Neural cell (in vitro differentiated cells): ENCODE data around the gene POLN. TPM values are rescaled to one million over a fixed set of nuclear protein-coding genes. Genes with fewer than 3 reads are reported as not detected.

ENCODE experiments used
- H2AFZ ChIP-seq: fragments of 200-600, 300-800 bp; sonication (generic), shearing (Covaris generic); 2 replicates; pipeline ENCODE4 v1.6.0; 2014; ENCODE audit warnings: low read depth, mild to moderate bottlenecking, antibody characterized with exemption, low read length, moderate library complexity
- H3F3A ChIP-seq: fragments of 200-600 bp; shearing (Covaris generic); 2 replicates; pipeline ENCODE4 v1.6.1; 2016; ENCODE audit warnings: mild to moderate bottlenecking, moderate library complexity, mixed read lengths, antibody characterized with exemption, low read length; ENCODE audit not compliant: insufficient read depth, poor library complexity, severe bottlenecking
- H3K27ac ChIP-seq: fragments of 200-600, 300-800 bp; sonication (generic), shearing (Covaris generic); 2 replicates; pipeline ENCODE4 v1.5.1; 2014; ENCODE audit warnings: mild to moderate bottlenecking, low read length, moderate library complexity
- H3K27me3 ChIP-seq: fragments of 300-800, 200-600 bp; sonication (generic), shearing (Covaris generic); 2 replicates; pipeline ENCODE4 v1.6.0; 2014; ENCODE audit warnings: mild to moderate bottlenecking, low read depth, low read length, moderate library complexity; ENCODE audit not compliant: insufficient read depth
- H3K36me3 ChIP-seq: fragments of 300-800, 200-600 bp; sonication (generic), shearing (Covaris generic); 2 replicates; pipeline ENCODE4 v1.5.1; 2014; ENCODE audit warnings: mild to moderate bottlenecking, antibody characterized with exemption, low read length, moderate library complexity; ENCODE audit not compliant: insufficient read depth
- H3K4me2 ChIP-seq: fragments of 300-800, 200-600 bp; sonication (generic), shearing (Covaris generic); 2 replicates; pipeline ENCODE4 v1.6.0; 2014; ENCODE audit warnings: mild to moderate bottlenecking, low read length
- H3K4me3 ChIP-seq: fragments of 300-800, 200-600 bp; sonication (generic), shearing (Covaris generic); 2 replicates; pipeline ENCODE4 v1.5.1; 2014; ENCODE audit warnings: mild to moderate bottlenecking, low read length, moderate library complexity
- H3K79me2 ChIP-seq: fragments of 200-600 bp; shearing (Covaris generic); replicated peaks from 2 replicates; pipeline ENCODE4 v1.6.0; 2014; ENCODE audit warnings: mild to moderate bottlenecking, low read length, moderate library complexity; ENCODE audit not compliant: insufficient read depth
- H3K9ac ChIP-seq: fragments of 300-800, 200-600 bp; sonication (generic), shearing (Covaris generic); 2 replicates; pipeline ENCODE4 v1.6.1; 2016; ENCODE audit warnings: mild to moderate bottlenecking, low read length, mixed read lengths
- H3K9me2 ChIP-seq: fragments of 200-600 bp; shearing (Covaris generic); 2 replicates; pipeline ENCODE4 v1.6.1; 2016; ENCODE audit warnings: mild to moderate bottlenecking, low read length, mixed read lengths; ENCODE audit not compliant: insufficient read depth
- H3K9me3 ChIP-seq: fragments of 200-600, 300-800 bp; sonication (generic), shearing (Covaris generic); 2 replicates; pipeline ENCODE4 v1.6.1; 2016; ENCODE audit warnings: mild to moderate bottlenecking, mixed run types, low read length, moderate library complexity, mixed read lengths
- H4K20me1 ChIP-seq: fragments of 200-600 bp; shearing (Covaris generic); 2 replicates; pipeline ENCODE4 v1.6.1; 2016; ENCODE audit warnings: mild to moderate bottlenecking, mixed run types; ENCODE audit not compliant: insufficient read depth
- EP300 ChIP-seq: fragments of 450-650 bp; conservative IDR thresholded peaks from 2 replicates; pipeline ENCODE4 v1.6.1; 2014; ENCODE audit warnings: antibody characterized with exemption, mild to moderate bottlenecking, moderate library complexity; ENCODE audit not compliant: poor library complexity, severe bottlenecking
- EZH2 ChIP-seq: fragments of 200-600, 300-800 bp; shearing (Covaris generic), sonication (generic); IDR thresholded peaks from 2 replicates; pipeline ENCODE4 v1.6.1; 2014; ENCODE audit warnings: antibody characterized with exemption, low read length, borderline replicate concordance, mild to moderate bottlenecking; ENCODE audit not compliant: insufficient read depth, poor library complexity, severe bottlenecking
- MXI1 ChIP-seq: fragments of 450-650 bp; conservative IDR thresholded peaks from 2 replicates; pipeline ENCODE4 v1.6.1; 2014; ENCODE audit warnings: antibody characterized with exemption, mild to moderate bottlenecking; ENCODE audit not compliant: poor library complexity, severe bottlenecking
- POLR2AphosphoS5 ChIP-seq: IDR thresholded peaks from 2 replicates; pipeline ENCODE4 v1.6.1; 2012
- RAD21 ChIP-seq: fragments of 450-650 bp; conservative IDR thresholded peaks from 2 replicates; pipeline ENCODE4 v1.6.1; 2014; ENCODE audit warnings: antibody characterized with exemption, mild to moderate bottlenecking, moderate library complexity
- SMC3 ChIP-seq: fragments of 450-650 bp; conservative IDR thresholded peaks from 2 replicates; pipeline ENCODE4 v1.6.1; 2014; ENCODE audit warnings: antibody characterized with exemption, mild to moderate bottlenecking, moderate library complexity; ENCODE audit not compliant: poor library complexity
- TAF1 ChIP-seq: IDR thresholded peaks from 2 replicates; pipeline ENCODE4 v1.6.1; 2012; ENCODE audit warnings: low read depth
- polyA plus RNA-seq: library from polyadenylated mRNA; depleted of rRNA; stranded (reverse); fragments of >200 nt; gene quantifications from 2 replicates; pipeline ENCODE4 v1.2.3, GENCODE V29; 2014
- TF ChIP-seq, protein P1 (sequence below): IDR thresholded peaks from 2 replicates; pipeline ENCODE4 v1.6.1; 2012; ENCODE audit warnings: borderline replicate concordance
- TF ChIP-seq, protein P2 (sequence below): fragments of 450-650 bp; IDR thresholded peaks from 2 replicates; pipeline ENCODE4 v1.5.1; 2014; ENCODE audit warnings: antibody characterized with exemption, mild to moderate bottlenecking, moderate library complexity; ENCODE audit not compliant: poor library complexity, severe bottlenecking

The POLN gene
- polyA plus RNA-seq, 1 donor from 2014 or later = 1.1 TPM

DNA sequence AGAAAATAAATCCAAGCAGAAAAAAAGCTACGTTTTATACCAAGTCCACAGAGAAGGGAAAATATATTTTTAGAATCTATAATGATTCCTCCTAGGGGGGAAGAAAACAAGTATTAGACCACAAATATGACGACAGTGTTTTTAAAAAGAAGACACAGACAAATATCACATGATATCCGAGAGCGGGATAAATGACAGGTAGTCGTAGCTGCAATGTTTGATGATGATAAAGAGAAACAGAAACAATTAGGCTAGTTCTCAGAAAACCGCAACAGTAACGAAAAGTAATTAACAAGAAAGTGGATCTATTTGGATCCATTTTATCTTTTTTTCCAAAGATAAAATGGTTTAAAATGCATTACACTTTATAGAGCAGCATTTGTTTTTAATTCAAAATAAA lies 918 bp downstream of the POLN start:
- no peaks in the 10 kb centered on the region for H3K9me2 ChIP-seq
- no peaks in the 10 kb centered on the region for H3K27me3 ChIP-seq
- H3K9ac ChIP-seq = peak overlapping the region; percentile 67
- no peaks in the 10 kb centered on the region for H3F3A ChIP-seq
- no peak overlapping the region for H3K27ac ChIP-seq
- TF ChIP-seq MXI1 (no peak), EZH2 (no peak), POLR2AphosphoS5 (no peak), EP300 (no peak), RAD21 (no peak), SMC3 (no peak)
- TF ChIP-seq, protein P1, sequence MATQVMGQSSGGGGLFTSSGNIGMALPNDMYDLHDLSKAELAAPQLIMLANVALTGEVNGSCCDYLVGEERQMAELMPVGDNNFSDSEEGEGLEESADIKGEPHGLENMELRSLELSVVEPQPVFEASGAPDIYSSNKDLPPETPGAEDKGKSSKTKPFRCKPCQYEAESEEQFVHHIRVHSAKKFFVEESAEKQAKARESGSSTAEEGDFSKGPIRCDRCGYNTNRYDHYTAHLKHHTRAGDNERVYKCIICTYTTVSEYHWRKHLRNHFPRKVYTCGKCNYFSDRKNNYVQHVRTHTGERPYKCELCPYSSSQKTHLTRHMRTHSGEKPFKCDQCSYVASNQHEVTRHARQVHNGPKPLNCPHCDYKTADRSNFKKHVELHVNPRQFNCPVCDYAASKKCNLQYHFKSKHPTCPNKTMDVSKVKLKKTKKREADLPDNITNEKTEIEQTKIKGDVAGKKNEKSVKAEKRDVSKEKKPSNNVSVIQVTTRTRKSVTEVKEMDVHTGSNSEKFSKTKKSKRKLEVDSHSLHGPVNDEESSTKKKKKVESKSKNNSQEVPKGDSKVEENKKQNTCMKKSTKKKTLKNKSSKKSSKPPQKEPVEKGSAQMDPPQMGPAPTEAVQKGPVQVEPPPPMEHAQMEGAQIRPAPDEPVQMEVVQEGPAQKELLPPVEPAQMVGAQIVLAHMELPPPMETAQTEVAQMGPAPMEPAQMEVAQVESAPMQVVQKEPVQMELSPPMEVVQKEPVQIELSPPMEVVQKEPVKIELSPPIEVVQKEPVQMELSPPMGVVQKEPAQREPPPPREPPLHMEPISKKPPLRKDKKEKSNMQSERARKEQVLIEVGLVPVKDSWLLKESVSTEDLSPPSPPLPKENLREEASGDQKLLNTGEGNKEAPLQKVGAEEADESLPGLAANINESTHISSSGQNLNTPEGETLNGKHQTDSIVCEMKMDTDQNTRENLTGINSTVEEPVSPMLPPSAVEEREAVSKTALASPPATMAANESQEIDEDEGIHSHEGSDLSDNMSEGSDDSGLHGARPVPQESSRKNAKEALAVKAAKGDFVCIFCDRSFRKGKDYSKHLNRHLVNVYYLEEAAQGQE = no peak
- no peak overlapping the region for H2AFZ ChIP-seq
- H3K36me3 ChIP-seq = no peaks in the 10 kb centered on the region
- H3K79me2 ChIP-seq = peaks cover 45% of the 10 kb centered on the region
- H4K20me1 ChIP-seq = no peaks in the 10 kb centered on the region
- H3K9me3 ChIP-seq = no peaks in the 10 kb centered on the region
- peak overlapping the region; percentile 90 for H3K4me3 ChIP-seq
- H3K4me2 ChIP-seq = peak overlapping the region; percentile 89

DNA sequence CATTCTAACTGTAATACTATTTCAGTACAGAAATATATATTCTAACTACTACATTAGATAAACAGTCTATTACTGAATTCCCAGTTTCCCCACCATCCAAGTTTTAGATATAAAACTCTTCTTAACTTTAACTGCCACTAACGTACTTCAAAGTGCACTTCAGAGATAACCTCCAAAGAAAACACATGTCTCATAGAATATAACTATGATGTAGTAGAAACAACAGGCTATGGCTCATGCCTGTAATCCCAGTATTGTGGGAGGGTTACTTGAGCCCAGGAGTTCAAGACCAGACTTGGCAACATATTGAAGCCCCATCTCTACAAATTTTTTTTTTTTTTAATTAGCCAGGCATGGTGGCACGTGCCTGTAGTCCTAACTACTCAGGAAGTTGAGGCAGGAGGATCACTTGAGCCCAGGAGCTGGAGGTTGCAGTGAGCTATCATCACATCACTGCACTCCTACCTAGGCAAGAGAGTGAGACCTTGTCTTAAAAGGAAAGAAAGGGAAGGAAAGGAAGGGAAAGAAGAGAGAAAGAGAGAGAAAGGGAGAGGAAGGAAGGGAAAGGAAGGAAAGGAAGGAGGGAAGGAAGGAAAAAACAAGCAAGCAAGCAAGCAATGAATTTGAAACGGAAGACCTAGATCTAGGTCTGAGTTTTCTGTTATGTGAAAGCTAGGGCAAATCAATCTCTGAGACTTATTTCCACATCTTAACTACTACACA lies 4.8 kb downstream of the POLN start:
- Histone ChIP-seq H2AFZ (no peak overlapping the region), H3K27ac (no peak overlapping the region), H3K79me2 (peaks cover 45% of the 10 kb centered on the region), H3K4me3 (no peak overlapping the region), H3K9me3 (no peaks in the 10 kb centered on the region), H3K36me3 (peaks cover 5% of the 10 kb centered on the region), H3F3A (no peaks in the 10 kb centered on the region), H3K27me3 (no peaks in the 10 kb centered on the region), H3K9me2 (no peaks in the 10 kb centered on the region), H3K9ac (no peak overlapping the region), H3K4me2 (no peak overlapping the region), H4K20me1 (no peaks in the 10 kb centered on the region)
- TF ChIP-seq SMC3 (no peak), POLR2AphosphoS5 (no peak), TAF1 (no peak), RAD21 (no peak), EZH2 (no peak), EP300 (no peak), MXI1 (no peak)
- TF ChIP-seq, protein P2, sequence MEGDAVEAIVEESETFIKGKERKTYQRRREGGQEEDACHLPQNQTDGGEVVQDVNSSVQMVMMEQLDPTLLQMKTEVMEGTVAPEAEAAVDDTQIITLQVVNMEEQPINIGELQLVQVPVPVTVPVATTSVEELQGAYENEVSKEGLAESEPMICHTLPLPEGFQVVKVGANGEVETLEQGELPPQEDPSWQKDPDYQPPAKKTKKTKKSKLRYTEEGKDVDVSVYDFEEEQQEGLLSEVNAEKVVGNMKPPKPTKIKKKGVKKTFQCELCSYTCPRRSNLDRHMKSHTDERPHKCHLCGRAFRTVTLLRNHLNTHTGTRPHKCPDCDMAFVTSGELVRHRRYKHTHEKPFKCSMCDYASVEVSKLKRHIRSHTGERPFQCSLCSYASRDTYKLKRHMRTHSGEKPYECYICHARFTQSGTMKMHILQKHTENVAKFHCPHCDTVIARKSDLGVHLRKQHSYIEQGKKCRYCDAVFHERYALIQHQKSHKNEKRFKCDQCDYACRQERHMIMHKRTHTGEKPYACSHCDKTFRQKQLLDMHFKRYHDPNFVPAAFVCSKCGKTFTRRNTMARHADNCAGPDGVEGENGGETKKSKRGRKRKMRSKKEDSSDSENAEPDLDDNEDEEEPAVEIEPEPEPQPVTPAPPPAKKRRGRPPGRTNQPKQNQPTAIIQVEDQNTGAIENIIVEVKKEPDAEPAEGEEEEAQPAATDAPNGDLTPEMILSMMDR = no peak
- TF ChIP-seq, protein P1 = no peak
